ENCODE results near the gene BARHL2.
A peak's percentile ranks its signal among the peaks of the same experiment; 100 is the strongest.

Gene BARHL2

DNA sequence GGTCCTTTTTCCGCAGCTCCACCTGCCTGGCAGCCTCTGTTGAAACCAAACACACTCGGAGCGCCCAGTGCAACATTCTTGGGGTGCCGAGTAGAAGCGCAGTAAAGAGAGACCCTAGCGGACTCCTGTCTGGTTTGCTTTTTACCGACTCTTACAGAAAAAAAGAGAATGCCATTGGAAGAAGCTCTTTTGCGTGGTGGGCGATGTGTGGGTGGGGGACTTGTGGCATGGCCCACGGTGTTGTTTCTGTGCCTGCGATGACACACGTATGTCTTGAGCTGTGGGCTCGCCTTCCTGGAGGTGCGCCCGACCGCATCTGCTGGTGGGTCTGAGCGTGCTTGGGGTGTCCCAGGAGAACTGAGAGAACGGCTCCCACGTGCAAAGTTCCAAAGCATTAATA lies 7.3 kb upstream of the BARHL2 start:
- no peak for DNase-seq

DNA sequence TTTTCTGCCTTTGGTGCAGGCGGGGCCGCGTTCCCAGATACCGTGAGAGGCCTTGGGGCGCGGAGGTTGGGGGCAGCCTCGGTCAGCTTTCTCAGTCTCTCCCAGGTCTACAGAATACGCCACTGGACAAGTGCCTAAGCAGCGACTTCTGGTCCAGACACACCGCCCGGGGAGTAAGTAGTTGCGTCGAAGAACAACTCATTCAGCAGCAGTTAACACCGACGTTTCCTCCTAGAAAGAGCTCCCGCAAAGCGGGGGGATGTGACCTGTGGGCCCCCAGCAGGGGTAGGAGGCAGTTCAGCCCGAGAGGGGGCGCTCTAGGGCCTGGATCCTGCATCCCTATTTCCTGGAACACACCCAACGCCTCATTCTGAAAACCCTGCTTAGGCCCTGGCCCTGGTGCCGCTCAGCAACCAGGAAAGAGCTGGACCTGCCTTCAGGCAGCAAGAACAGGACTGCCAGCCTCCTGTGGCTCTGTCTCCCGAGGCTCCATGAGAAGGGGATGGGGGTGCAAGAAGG lies 6.5 kb upstream of the BARHL2 start:
- no peak for DNase-seq

DNA sequence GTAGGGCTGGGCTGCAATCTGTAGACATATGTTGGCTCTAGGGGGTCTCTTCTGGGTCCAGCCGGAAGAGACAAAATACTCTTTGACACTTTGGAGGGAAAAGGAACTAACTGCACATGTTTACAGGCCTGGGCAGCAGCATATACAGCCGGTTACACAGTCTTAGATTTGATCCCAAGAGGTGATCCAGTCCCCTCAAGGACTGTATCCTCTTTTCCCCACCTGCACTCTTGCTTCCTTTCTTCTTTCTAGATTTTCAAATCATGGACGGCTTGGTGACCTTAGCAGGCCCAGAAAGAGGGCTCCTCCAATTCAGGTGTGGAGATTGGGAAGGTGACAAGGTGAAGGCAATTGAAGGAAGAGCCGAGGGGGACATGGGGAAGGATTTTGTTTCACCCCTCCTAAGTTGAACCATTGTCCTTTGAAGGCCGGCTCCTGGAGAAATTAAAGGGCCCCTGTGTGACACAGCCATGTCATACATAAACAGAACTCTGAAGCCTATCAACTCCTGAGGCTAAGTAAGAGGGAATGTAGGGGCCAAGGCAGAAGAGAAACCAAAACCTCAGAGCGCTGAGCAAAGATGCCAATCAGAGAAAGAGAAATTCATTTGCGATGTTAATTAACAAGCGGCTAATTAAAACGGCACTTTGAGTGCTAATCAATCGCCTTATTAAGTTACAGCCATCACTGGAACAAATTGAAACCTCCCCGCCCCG lies 5.9 kb upstream of the BARHL2 start:
- DNase-seq = no peak

DNA sequence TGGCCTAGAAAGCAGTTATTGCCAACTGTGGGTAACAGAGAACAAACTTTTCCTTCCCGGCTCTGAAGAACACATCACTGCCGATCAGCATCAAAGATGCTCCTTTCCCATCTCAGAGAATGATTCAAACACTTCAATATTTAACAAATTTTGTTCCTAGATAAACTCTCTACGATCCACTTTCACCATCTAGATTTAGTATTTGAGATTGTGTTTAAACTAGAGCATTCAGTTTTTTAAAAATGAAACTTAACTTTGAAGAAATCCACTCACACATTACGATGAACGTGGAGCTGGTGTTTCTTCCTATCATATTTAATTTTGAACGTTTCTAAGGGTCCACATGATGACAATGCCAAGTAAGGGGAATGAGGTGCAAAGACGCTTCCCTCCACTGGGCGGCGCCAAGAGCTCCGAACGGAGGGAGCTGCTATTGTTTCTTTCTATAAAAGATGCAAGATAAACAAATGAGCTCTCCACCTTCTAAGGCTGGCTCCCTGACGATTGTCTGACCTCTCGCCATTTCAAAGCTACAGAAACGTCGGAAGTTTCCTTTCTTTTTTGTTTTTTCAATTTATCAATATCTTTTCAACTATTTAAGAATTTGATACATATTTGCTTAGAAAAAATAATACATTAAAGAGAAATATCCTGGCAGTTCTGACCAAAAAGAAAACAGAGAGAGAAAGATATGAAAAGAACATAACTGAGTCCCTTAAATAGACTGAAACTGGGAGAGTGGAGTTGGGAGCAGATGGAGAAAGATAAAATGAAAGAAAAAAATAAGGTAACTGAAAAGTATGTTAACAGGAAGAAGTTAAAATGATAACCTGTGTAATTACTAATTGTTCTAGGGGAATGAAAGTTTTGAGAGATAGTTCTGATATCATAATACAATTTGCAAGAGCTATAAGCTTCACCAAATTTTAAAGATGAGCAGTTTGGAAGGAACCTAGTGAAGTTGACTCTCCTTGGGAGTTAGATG lies 4.4 kb upstream of the BARHL2 start:
- peak; percentile 61 for DNase-seq

DNA sequence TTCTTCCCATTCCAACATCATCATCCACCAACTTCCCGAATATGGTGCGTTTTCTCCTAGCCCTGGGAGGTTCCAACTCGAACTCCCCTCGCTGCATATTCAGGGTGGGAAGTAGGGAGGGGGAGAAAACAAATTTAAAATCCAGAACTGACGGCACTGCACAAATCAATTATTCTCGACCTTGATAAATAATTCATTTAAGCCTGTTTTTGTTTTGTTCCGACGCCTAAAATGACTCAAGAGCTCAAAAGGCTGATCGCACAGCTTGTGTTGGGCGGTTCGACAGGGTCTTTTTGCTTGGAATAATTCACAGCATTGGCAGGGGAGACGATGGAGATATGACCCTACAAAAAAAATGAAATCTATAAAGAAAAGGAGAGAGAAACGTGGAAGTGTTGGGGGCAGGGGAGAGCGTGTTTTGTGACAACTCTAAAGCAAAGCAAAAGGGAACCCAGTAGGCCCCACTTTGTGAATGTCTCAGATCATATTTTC lies 3.1 kb upstream of the BARHL2 start:
- no peak for DNase-seq

DNA sequence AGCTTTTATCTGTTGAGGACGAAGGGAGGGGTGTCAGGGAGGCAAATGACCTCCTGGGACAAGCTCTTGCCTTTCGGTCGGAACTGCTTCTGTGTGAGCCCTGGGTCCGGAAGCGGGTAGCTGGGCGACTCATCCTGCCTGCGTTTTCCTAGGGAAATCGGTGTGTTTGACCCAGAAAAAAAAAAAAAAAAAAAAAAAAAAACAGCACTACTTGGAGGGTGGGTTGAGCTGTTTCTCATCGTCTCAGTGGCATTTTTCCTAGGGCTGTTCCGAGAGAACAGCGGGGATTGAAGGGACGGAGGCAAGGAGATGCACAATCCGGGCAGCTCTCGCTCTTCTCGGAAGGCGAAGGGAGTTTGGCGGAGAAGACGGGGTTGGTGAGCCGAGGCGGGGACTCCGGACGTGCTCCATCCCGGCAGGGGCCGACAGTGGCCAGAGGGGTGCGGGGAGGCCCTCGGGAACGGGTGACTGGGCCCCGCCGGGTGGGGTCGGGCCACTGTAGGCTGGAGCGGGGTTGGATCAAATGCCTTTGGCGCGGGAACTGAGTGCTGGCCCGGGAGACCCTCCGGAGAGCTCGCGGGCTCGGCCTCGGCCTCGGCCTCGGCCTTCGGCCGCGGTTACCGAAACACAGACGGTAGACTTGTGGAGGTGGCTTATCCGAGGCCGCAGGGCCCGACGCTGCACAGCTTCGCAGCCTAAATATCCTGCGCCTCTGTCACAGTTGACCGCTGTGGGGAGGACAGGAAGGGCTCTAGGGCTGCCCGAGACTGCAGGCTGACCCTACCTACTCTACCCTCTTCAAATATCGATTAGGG lies 2.4 kb upstream of the BARHL2 start:
- DNase-seq = no peak

DNA sequence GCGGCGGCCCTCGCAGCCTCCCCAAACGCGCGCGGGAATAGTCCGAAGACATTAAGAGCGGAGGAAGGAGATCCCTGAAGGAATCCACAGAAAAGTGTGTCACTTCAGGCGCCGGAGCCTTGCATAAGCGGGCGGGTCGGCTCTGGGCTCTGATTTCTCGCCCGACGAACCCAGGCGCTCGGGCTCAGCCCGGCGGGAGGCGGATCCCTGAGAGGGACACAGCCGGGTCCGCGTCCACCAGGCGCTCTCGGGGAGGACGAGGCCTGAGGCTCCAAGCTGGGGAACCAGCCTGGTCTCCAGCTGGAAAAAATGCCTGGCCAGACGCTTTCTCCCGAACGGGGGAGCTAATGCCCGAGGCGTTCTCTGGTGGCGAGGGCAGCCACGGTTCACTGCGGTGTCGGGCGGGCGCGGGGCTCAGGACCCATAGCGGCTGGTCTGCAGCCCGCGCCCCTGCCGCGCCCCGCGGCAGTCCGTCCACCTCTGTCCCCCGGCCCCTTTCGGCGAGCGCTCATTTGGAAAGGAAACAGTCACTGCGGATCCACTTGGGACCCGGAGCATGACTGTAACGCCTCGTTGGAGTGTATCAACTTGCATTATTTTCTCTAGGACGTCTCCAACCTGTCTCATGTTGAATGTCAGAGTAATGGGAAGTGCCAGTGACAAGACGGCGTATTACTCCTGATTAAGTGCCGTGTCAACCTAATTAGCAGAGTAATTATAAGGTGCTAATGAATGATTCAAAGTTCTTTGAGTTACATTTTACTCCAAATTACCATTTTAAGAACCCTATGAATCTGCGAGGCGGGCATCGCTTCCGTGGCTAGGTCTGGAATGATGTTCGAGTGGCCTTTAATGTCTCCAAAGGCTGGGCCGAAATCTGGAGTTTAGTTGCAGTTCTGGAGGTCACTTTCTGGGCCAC lies 1.6 kb upstream of the BARHL2 start:
- no peak for DNase-seq

DNA sequence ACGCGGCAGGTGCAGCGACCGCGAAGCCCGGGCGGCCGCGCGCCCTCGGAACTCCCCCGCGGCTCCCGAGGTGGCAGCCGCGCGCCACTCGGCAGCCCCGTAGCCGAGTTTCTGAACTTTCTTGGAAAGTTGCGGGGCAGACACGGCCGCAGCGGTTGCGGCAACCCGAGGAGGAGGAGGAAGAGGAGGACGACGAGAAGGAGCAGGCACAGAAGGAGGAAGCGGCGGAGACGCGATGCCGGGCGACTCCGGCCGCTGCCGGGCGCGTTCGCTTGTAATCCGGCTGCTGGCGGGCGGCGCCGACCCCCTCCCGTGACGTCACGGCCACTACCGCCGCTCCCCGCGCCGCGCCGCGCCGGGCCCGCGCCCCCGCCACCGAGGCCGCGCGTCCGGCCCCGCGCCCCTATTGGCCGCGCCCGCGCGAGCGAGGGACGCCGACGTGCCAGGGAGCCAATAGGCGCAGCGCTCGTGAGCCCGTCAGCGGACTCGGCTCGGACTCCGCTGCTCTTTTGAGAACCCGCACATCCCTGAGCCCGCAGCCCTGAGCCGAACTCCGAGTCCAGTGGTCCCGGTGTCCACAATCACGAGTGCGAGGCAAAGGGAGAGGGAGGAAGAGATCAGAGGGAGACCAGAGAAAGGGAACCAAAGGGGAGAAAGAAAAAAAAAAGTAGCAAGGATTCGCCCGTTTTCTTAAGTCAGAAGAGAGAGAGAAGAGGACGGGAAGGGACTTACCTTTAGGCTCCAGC lies 736 bp upstream of the BARHL2 start:
- no peak for DNase-seq

DNA sequence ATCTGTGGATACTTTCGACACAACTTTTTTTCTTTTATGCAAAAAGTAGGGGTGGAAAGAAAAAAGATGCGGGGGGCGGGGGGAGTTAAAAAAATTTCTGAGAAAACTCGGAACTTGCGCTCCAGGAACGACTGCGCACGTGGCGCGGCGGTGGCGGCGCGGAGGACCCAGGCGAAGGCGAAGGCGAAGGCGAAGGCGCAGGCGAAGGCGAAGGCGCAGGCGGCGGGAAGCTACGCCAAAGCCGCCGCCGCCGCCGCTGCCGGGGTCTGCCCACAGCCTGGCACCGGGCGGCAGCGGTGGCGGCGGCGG lies 208 bp upstream of the BARHL2 start:
- DNase-seq = no peak

DNA sequence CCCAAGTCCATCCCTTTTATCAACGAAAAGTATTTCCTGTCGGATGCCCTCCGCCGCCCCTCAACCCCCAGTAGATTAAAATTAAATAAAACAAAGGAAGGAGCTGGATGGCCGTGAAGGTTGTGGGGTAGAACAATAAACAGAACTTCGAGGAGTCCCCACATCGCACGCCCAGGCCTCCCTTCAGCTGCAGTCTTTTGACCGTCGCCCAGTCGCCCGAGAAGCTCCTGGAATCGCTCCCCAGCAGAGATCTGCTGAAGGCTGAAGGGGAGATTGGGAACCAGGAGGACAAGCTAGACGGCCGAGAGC lies 905 bp downstream of the BARHL2 start:
- DNase-seq = no peak

DNA sequence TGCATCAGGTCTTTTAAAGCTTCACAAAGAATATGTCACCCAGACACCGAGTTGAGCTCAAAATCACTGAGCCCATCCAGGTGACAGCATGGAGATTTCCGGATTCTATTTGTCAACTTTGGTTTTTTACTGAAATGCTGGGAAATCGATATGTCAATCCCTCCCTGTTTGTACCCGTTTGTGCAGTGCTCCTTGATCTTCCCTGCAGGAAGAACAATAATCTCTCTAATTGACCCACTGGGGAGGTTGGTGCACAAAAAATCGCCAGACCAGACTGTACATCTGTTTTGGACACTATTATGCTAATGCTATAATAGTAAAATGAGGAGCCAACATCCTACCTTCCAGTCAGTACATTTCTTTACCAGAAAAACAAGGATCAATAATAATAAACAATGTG lies 1.8 kb downstream of the BARHL2 start:
- no peak for DNase-seq

DNA sequence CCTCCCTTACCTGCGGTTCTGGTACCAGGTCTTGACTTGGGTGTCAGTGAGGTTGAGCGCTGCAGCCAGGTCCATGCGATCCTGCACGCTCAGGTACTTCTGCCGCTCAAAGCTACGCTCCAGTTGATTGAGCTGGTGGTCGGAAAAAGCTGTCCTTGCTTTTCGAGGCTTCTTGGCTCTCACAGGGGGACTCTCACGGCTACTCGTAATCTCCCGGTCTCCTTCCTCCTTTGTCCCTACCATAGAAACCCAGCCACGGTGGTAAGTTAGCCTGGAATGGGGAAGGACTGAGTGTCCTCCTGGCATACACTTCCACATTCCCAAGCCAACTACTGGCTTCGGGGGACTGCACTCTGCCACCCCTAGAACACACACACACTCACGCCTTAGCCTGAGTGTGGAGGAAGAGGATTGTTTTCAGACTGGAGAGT lies 2.6 kb downstream of the BARHL2 start:
- no peak for DNase-seq

DNA sequence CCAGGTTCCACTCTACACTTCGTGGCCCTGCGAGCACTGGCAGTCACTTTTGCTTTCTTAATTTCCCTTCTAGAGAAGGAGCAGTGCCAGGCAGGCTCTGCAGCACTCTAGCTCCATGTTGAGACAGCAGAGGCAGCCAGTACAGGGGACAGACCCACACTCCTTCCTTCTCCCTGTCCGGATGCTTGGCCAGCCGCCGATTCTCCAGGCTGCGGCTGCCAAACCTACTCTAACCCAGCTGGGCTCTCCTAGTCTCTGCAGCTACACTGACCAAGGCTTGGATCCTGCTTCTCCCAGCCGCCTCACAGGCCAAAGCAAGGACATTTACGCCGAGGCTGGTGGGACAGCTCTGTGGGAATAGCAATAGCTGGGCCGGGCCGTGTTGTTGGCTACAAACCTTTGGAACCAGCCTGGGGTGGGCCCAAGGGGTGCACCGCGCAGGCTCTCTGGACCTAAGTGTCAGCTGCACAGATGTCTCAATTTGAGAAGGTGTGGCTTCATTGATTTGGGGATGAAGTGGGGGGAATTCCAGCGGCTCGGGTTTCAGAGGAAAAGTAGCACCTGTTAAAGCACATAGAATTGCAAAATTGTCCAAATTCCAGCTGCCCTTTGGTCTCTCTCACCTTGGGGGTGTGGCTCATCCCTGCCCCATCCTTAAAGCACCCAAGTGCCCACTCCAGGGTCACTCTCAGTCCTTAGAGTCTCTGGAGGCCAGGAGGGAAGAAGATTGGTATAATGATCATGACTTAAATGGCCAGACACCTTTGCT lies 3.2 kb downstream of the BARHL2 start:
- no peak for DNase-seq

DNA sequence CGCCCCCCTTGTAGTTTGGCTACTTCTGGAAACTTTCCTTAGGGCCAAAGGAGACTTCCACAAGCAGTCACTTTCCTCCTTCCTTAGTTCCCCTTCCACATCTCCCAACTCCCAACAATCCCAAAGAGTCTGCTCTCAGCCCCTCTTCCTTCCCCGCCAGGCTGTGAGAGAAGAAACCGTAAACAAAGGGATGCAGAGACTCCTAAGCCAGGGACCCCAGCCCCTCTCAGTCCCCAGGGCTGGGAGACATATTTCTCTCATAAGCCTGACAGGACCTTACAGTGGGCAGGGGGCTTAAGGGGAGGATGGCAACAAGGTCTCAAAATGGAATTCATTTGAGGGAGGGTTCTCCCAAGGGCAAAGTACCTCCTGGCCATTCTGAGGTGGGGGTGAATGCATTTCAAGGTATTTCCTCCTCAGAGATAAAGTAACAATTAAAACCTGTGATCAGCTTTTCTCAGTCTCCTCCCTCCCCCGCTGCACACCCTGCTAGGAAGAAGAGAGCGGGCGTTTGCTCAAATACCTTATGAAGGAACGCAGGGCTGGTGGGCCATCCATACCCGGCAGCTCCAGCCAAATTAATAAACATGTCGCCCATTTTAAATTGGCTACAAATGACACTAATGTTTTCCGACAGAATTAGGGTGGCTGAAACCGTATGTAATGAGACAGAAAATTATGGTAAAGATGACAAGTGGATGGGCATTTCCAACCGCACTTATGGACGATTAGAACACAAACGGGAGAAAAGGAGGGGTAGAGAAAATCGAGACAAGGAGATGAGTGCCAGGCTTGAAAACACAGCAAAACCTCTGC lies 4.0 kb downstream of the BARHL2 start:
- no peak for DNase-seq

DNA sequence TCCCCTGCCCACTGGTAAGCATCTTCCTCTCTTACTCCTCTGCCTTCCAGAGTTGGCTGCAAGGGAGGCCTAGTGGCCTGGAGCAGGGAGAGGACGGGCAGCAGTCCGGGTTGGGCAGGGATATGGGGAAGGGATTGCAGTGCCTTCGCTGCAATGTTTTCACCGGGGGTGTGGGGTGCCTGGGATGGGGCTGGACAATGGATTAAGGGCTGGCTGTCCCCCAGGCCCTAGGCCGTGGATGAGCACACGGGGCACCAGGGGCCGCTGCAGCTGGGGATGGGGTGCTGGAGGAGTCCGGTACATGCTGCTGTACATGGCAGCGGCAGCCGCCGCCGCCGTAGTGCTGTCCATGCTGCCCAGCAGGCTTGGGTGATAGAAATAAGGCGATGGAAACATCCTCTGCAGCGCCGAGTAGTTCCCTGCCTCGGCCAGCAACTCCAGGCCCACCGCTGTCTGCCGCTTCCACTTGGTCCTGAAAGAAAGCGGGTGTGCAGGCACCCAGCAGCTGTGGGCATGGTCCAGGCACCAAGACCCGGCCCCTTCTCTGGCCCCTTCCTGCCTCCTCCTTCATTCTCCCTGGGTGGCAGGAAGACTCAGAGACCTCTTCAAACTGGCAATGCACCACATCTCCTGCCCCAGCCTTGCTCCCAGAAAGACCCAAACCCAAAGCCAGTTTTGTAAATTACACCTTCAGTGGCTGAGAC lies 4.8 kb downstream of the BARHL2 start:
- DNase-seq = no peak

DNA sequence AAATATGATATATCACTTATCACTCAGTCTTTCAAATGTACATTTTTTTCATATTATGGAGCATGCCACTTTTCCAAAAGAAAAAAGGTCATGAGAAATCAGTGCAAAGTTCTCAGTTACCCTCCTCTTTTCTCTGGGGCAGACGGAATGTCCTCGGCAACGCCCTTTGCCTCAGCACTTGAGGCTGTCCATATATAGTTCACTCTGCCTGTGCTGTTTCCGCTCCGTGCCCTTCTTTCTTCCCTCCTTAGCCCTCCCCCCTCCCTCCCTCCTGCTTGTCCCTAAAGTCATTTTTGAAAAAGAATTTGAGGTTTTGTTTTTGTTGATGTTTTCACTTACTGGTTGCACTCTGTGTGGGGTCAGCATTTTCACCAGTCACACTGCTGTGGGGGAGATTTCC lies 5.4 kb downstream of the BARHL2 start:
- DNase-seq = no peak

DNA sequence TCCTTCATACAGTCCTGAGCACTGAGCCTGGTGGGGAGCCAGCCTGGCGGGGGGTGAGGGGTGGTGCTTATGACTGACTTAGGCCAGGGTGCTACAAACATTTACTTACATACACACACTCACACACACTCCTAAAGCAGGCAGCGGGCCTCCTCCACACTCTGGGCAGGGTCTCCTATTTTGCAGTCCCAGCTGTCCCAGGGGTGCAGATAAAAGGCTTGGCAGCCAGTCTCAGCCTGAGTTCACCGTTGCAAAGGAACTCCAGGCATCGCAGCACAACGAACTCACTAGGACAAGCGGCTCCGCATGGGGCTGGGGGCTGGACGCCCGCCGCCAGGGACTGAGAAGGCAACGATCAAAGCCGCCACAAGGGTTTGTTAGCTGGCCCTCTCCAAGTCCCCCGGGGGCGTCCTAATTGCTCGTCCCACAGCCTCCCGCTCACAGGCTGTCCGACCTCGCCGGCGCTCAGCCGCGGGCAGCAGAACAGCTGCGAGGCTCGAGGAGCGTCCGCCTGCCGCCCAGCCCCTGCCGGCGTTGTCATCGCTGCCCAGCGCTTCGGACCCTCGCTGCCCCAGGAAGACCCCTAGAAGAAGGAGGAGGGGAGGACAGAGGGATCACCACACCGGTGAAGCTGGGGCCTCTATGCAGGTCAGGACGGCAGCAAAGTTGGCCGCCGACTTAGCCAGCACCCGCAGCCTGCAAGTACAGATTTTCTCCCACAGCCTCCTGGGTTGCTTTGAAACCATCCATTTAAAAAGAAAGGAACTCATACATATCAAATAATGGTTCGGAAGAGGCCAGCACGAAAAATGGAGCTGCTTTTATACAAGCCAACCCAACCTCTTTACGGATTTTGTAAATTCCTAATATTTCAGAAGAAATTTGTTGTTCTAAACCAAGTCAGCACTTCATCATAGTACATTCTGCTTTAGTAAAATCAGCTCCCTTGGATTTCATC lies 6.2 kb downstream of the BARHL2 start:
- DNase-seq = no peak

DNA sequence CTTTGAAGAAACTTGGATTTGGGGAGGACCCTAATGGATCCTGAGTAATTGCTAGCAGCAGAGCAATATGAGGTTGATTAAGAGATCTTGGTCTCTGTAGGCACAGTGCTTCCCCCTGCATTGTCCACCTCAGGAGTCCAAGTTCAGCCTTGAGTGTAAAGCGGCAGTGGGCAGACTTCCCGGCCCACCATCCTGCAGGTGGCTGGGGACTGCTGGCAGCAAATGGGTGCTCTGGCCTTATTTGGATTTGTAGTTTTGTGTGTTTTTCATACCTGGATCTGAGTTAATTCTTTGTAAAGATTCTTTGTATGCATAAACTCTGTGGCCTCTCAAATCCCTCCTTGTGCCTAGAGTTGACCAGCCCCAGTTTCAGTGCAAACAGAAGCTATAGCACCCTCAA lies 7.6 kb downstream of the BARHL2 start:
- DNase-seq = no peak

All from CD4-positive, alpha-beta T cell treated with Interleukin-4 for 4 hours (primary cell).